Body of pancreas (tissue), 4 donors: ENCODE results near the gene TLNRD1. TPM values are rescaled to one million over a fixed set of nuclear protein-coding genes. Genes with fewer than 3 reads are reported as not detected.

Source experiments
- ATAC-seq: fragments of 150-250 bp; one replicate; pipeline ENCODE4 v1.9.1; 2016
- DNase-seq, 4 donors: peaks; one replicate each; pipeline ENCODE4 v3.0.0-alpha.2; 2019
- H3K27ac ChIP-seq, 4 donors: fragments of 200-600 bp; sonication (generic); 1 replicate in 3 of 4; 2 replicates in 1 of 4; pipeline versions ENCODE4 v1.5.1 to v1.6.1; 2016 to 2019; ENCODE audit warnings: mild to moderate bottlenecking in 1 of 4, mixed read lengths in 1 of 4, moderate library complexity in 1 of 4
- H3K27me3 ChIP-seq, 2 donors: fragments of 200-600 bp; sonication (generic); one replicate each; pipeline ENCODE4 v1.6.0; 2016; ENCODE audit warnings: mild to moderate bottlenecking in 1 of 2
- H3K36me3 ChIP-seq, 2 donors: fragments of 200-600 bp; sonication (generic); replicated peaks in 1 of 2; 2 replicates each; pipeline ENCODE4 v1.5.1; 2016; ENCODE audit warnings: low read depth in 2 of 2; ENCODE audit not compliant: insufficient read depth in 1 of 2
- H3K4me1 ChIP-seq: fragments of 200-600 bp; sonication (generic); one replicate; pipeline ENCODE4 v1.6.0; 2016
- H3K4me3 ChIP-seq, 2 donors: fragments of 200-600 bp; sonication (generic); 1 replicate in 1 of 2; 2 replicates in 1 of 2; pipeline ENCODE4 v1.5.1; 2016 to 2019
- H3K9me3 ChIP-seq, 3 donors: fragments of 200-600 bp; sonication (generic); 1 replicate in 2 of 3; 2 replicates in 1 of 3; pipeline ENCODE4 v1.5.1; 2016
- POLR2A ChIP-seq, 3 donors: fragments of 450-650 bp; IDR thresholded peaks; one replicate each; pipeline ENCODE4 v1.6.1; 2016; ENCODE audit warnings: antibody characterized with exemption in 3 of 3, mild to moderate bottlenecking in 2 of 3
- WGBS, 2 donors: methylation state at CpG; one replicate each; pipeline ENCODE4 v1.1.5; 2017; 5-methylcytosine and 5-hydroxymethylcytosine counted together
- intact Hi-C: fragments of 100-400 bp; cut with DNase I; formaldehyde crosslinking; loops from one replicate; pipeline ENCODE4 v1.15.1; 2023
- total RNA-seq, 2 donors: library from RNA; depleted of rRNA; stranded (reverse); fragments of >200 nt; gene quantifications; one replicate each; pipeline ENCODE4 v1.1.0, GENCODE V29; 2016
- TF ChIP-seq, protein P1 (sequence below), 7 experiments: fragments of 450-650 bp in 4 of 7; fragments of 200-600 bp in 3 of 7; sonication (generic) in 3 of 7; IDR thresholded peaks; one replicate each; pipeline ENCODE4 v1.5.1; 2016 to 2019; ENCODE audit warnings: antibody characterized with exemption in 7 of 7

The TLNRD1 gene
- total RNA-seq, 2 donors from 2014 or later: 22.6 to 44.8 TPM

DNA sequence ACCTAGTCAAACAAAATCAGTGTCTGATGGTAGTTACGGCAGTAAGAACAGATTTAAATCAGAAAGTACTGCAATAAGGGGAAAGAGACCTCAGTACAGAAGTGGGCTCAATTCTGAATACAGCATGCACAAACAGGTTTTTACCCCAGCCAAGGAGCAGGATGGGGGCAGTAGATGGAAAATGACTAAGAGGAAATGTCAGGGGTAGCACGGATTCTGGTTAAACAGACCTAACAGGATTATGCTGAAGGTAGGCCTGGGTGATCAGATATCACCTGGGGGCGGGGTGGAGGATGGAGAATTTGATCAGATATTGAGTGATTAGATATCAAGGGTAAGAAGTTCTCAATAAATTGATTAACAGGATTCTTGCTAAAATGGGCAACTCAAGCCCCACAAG is 30.1 kb upstream of the TLNRD1 start:
- TF ChIP-seq, protein P1, sequence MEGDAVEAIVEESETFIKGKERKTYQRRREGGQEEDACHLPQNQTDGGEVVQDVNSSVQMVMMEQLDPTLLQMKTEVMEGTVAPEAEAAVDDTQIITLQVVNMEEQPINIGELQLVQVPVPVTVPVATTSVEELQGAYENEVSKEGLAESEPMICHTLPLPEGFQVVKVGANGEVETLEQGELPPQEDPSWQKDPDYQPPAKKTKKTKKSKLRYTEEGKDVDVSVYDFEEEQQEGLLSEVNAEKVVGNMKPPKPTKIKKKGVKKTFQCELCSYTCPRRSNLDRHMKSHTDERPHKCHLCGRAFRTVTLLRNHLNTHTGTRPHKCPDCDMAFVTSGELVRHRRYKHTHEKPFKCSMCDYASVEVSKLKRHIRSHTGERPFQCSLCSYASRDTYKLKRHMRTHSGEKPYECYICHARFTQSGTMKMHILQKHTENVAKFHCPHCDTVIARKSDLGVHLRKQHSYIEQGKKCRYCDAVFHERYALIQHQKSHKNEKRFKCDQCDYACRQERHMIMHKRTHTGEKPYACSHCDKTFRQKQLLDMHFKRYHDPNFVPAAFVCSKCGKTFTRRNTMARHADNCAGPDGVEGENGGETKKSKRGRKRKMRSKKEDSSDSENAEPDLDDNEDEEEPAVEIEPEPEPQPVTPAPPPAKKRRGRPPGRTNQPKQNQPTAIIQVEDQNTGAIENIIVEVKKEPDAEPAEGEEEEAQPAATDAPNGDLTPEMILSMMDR (IDR thresholded peaks at IDR 0.05): no peak
- TF ChIP-seq POLR2A (IDR thresholded peaks at IDR 0.05): no peak
- 69 to 77% methylated on average over 3 of the region's 3 CpGs for WGBS, 2 donors
- Histone ChIP-seq H3K4me1 (no peaks in the 10 kb centered on the region), H3K4me3 (no peak overlapping the region), H3K9me3 (no peaks in the 10 kb centered on the region), H3K27me3 (no peaks in the 10 kb centered on the region), H3K36me3 (peaks cover 0 to 2% of the 10 kb centered on the region in 2 donors), H3K27ac (no peak overlapping the region)
- ATAC-seq (no peak), DNase-seq (no peak)
- intact Hi-C loops: no loop called here

DNA sequence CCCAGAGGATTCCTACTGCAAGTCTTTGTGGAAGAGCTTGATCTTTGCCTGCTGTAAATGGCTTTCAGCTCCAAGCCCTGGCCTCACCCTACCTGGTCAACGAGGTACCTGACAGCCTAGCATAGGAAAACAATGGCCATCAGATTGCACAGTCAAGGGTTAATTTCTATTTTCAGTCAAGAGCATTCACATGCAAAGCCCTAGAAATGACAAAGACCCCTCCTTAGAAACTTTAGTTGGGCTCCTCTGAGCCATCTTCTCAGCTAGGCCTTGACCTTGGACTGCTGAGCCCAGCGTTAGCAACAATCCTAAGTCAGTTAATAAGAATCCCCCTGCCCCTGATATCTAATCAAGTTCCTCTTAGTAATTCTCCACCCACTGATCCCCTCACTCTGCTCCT is 29.6 kb upstream of the TLNRD1 start:
- Histone ChIP-seq H3K4me1 (no peaks in the 10 kb centered on the region), H3K4me3 (no peak overlapping the region), H3K27ac (no peak overlapping the region), H3K27me3 (no peaks in the 10 kb centered on the region), H3K9me3 (no peaks in the 10 kb centered on the region), H3K36me3 (peaks cover 0 to 2% of the 10 kb centered on the region in 2 donors)
- no peak for TF ChIP-seq POLR2A (IDR thresholded peaks at IDR 0.05)
- TF ChIP-seq, protein P1 (IDR thresholded peaks at IDR 0.05): no peak
- DNase-seq (no peak), ATAC-seq (no peak)
- WGBS, 2 donors: 55% methylated on average over 2 of the region's 2 CpGs
- intact Hi-C loops: no loop called here

- intact Hi-C loops: no loop called here
- H3K4me3 ChIP-seq: no peak overlapping the region
- TF ChIP-seq, protein P1 (IDR thresholded peaks at IDR 0.05): no peak
- no peak for TF ChIP-seq POLR2A (IDR thresholded peaks at IDR 0.05)
- H3K27ac ChIP-seq: no peak overlapping the region
- 90 to 91% methylated on average over 3 of the region's 3 CpGs for WGBS, 2 donors
- H3K9me3 ChIP-seq: no peaks in the 10 kb centered on the region
- no peak for ATAC-seq
- H3K27me3 ChIP-seq: no peaks in the 10 kb centered on the region
- H3K36me3 ChIP-seq: peaks cover 0 to 2% of the 10 kb centered on the region in 2 donors
- H3K4me1 ChIP-seq: no peaks in the 10 kb centered on the region
- DNase-seq: no peak
Measured at GRCh38 chr15:80972276-80972675, 28.4 kb upstream of the TLNRD1 start.

GRCh38 chr15:80974914-80975313 is 25.8 kb upstream of the TLNRD1 start:
- ATAC-seq: no peak
- 96 to 98% methylated on average over 4 of the region's 4 CpGs for WGBS, 2 donors
- no peaks in the 10 kb centered on the region for H3K9me3 ChIP-seq
- H3K27ac ChIP-seq: no peak overlapping the region
- H3K4me3 ChIP-seq: no peak overlapping the region
- no peak for DNase-seq
- H3K27me3 ChIP-seq: no peaks in the 10 kb centered on the region
- intact Hi-C loops: no loop called here
- no peak for TF ChIP-seq POLR2A (IDR thresholded peaks at IDR 0.05)
- TF ChIP-seq, protein P1 (IDR thresholded peaks at IDR 0.05): no peak
- H3K4me1 ChIP-seq: peaks cover 10% of the 10 kb centered on the region
- H3K36me3 ChIP-seq: peaks cover 0 to 3% of the 10 kb centered on the region in 2 donors

DNA sequence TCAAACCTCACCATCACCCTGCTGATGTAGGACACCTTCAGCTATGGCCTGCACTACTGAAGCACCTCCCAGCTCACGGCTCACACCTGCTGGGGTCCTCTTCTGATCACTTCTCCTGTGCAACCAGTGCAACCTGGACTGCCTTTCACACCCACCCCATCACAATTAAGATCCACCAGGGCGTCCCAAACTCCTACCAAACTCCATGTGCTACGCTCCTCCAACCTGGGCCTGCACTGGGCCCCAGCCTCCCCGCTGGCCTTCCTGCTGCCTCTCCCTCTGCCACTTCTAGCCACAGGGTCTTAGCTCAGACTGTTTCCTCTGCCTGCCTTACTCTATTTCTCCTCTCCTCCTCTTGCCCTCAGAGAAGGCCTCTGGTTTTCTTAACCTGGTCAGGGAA is 23.9 kb upstream of the TLNRD1 start:
- Histone ChIP-seq H3K9me3 (no peaks in the 10 kb centered on the region), H3K4me3 (no peak overlapping the region), H3K4me1 (peaks cover 10% of the 10 kb centered on the region), H3K27ac (no peak overlapping the region), H3K36me3 (peaks cover 0 to 6% of the 10 kb centered on the region in 2 donors), H3K27me3 (no peaks in the 10 kb centered on the region)
- TF ChIP-seq, protein P1 (IDR thresholded peaks at IDR 0.05): no peak
- TF ChIP-seq POLR2A (IDR thresholded peaks at IDR 0.05): no peak
- ATAC-seq (no peak), DNase-seq (no peak)
- intact Hi-C loops: no loop called here
- 76 to 98% methylated on average over 4 of the region's 4 CpGs for WGBS, 2 donors
